KMS-11 (cell line): Measurements from ENCODE around the gene SNAI1.

Experiments
- H2AFZ ChIP-seq: fragments of 200-600 bp; sonication (generic); 2 replicates; pipeline ENCODE4 v1.6.1; 2016; ENCODE audit warnings: antibody characterized with exemption, mixed run types, low read depth
- H3K27ac ChIP-seq: fragments of 200-600 bp; sonication (generic); 2 replicates; pipeline ENCODE4 v1.6.1; 2016; ENCODE audit warnings: mild to moderate bottlenecking, mixed run types
- H3K27me3 ChIP-seq: fragments of 200-600 bp; sonication (generic); 2 replicates; pipeline ENCODE4 v1.6.1; 2017; ENCODE audit warnings: mild to moderate bottlenecking, low read depth, mixed run types, moderate library complexity; ENCODE audit not compliant: insufficient read depth
- H3K36me3 ChIP-seq: fragments of 200-600 bp; sonication (generic); 2 replicates; pipeline ENCODE4 v1.6.1; 2017; ENCODE audit warnings: mild to moderate bottlenecking, mixed run types; ENCODE audit not compliant: insufficient read depth
- H3K4me1 ChIP-seq: fragments of 200-600 bp; sonication (generic); 2 replicates; pipeline ENCODE4 v1.6.1; 2016; ENCODE audit warnings: mild to moderate bottlenecking, low read depth, mixed run types; ENCODE audit not compliant: poor library complexity, severe bottlenecking
- H3K4me2 ChIP-seq: fragments of 200-600 bp; sonication (generic); 2 replicates; pipeline ENCODE4 v1.7.0; 2016; ENCODE audit warnings: mild to moderate bottlenecking, mixed run types
- H3K4me3 ChIP-seq: fragments of 200-600 bp; sonication (generic); IDR thresholded peaks from 2 replicates; pipeline ENCODE4 v1.6.1; 2017; ENCODE audit warnings: low read depth, low read length, mixed read lengths; ENCODE audit not compliant: insufficient read depth
- H3K79me2 ChIP-seq: fragments of 200-600 bp; sonication (generic); 2 replicates; pipeline ENCODE4 v1.6.1; 2016; ENCODE audit warnings: low read depth, mixed run types; ENCODE audit not compliant: insufficient read depth
- H3K9ac ChIP-seq: fragments of 200-600 bp; sonication (generic); 2 replicates; pipeline ENCODE4 v1.6.1; 2016; ENCODE audit warnings: mild to moderate bottlenecking, mixed run types
- H4K20me1 ChIP-seq: fragments of 200-600 bp; sonication (generic); 2 replicates; pipeline ENCODE4 v1.6.1; 2016; ENCODE audit warnings: mild to moderate bottlenecking, mixed run types; ENCODE audit not compliant: insufficient read depth
- CTCF ChIP-seq: fragments of 200-600 bp; sonication (generic); conservative IDR thresholded peaks from 2 replicates; pipeline ENCODE4 v1.6.1; 2017; ENCODE audit warnings: low read depth, mild to moderate bottlenecking, antibody characterized with exemption, low read length, moderate library complexity, mixed read lengths

Gene SNAI1

GRCh38 chr20:50027611-50028105 lies 44.9 kb downstream of the SNAI1 start:
- no peak overlapping the region for H3K27ac ChIP-seq

GRCh38 chr20:50029083-50029696 lies 46.4 kb downstream of the SNAI1 start:
- H3K4me1 ChIP-seq, result no peaks in the 10 kb centered on the region
- no peak overlapping the region for H3K4me2 ChIP-seq
- no peaks in the 10 kb centered on the region for H4K20me1 ChIP-seq
- H3K4me3 ChIP-seq, result no peak overlapping the region
- H3K79me2 ChIP-seq, result no peaks in the 10 kb centered on the region
- no peak overlapping the region for H3K9ac ChIP-seq
- no peak for TF ChIP-seq CTCF
- H3K27ac ChIP-seq, result no peak overlapping the region
- H3K27me3 ChIP-seq, result peaks cover 7% of the 10 kb centered on the region; the same call in 1 of the 2 replicates
- no peak overlapping the region for H2AFZ ChIP-seq
- no peaks in the 10 kb centered on the region for H3K36me3 ChIP-seq

More at GRCh38 chr20:50027611-50028105, 44.9 kb downstream of the SNAI1 start:
- Histone ChIP-seq H3K4me2 (no peak overlapping the region), H2AFZ (no peak overlapping the region), H3K79me2 (no peaks in the 10 kb centered on the region), H3K36me3 (no peaks in the 10 kb centered on the region), H4K20me1 (no peaks in the 10 kb centered on the region), H3K4me3 (no peak overlapping the region), H3K27me3 (peaks cover 18% of the 10 kb centered on the region), H3K9ac (no peak overlapping the region), H3K4me1 (peaks cover 11% of the 10 kb centered on the region)
- no peak for TF ChIP-seq CTCF

- Histone ChIP-seq H3K36me3 (no peaks in the 10 kb centered on the region), H3K4me2 (no peak overlapping the region), H3K9ac (no peak overlapping the region), H3K4me1 (no peaks in the 10 kb centered on the region), H3K4me3 (no peak overlapping the region), H3K27ac (no peak overlapping the region), H2AFZ (no peak overlapping the region), H3K79me2 (no peaks in the 10 kb centered on the region), H3K27me3 (peaks cover under 1% of the 10 kb centered on the region; the same call in 1 of the 2 replicates), H4K20me1 (no peaks in the 10 kb centered on the region)
- no peak for TF ChIP-seq CTCF
These were observed 47.1 kb downstream of the SNAI1 start for GRCh38 chr20:50029697-50030461.

- Histone ChIP-seq H4K20me1 (no peaks in the 10 kb centered on the region), H3K36me3 (no peaks in the 10 kb centered on the region), H3K79me2 (no peaks in the 10 kb centered on the region), H3K4me3 (no peak overlapping the region), H3K4me1 (no peaks in the 10 kb centered on the region), H3K4me2 (no peak overlapping the region), H3K9ac (no peak overlapping the region), H2AFZ (no peak overlapping the region), H3K27me3 (no peaks in the 10 kb centered on the region; the same call in 1 of the 2 replicates), H3K27ac (no peak overlapping the region)
- TF ChIP-seq CTCF, result no peak
These were observed 50.3 kb downstream of the SNAI1 start for GRCh38 chr20:50032955-50033666.
